GM12874 (cell line): ENCODE results near the gene APLP2.

Experiments used
- CTCF ChIP-seq: IDR thresholded peaks from 2 replicates; pipeline ENCODE4 v1.5.1; 2011; ENCODE audit warnings: low read depth, mild to moderate bottlenecking, control low read depth, low read length, moderate library complexity; ENCODE audit not compliant: insufficient read depth

APLP2 gene

GRCh38 chr11:130161441-130162145, 91.9 kb downstream of the APLP2 start:
- no peak for TF ChIP-seq CTCF

- no peak for TF ChIP-seq CTCF
These were observed 93.0 kb downstream of the APLP2 start for GRCh38 chr11:130162733-130163132.

GRCh38 chr11:130163346-130164220, 93.9 kb downstream of the APLP2 start:
- no peak for TF ChIP-seq CTCF

GRCh38 chr11:130164221-130164570, 94.5 kb downstream of the APLP2 start:
- no peak for TF ChIP-seq CTCF

GRCh38 chr11:130165601-130166456, 96.1 kb downstream of the APLP2 start:
- TF ChIP-seq CTCF, result no peak

- no peak for TF ChIP-seq CTCF
These were observed 96.7 kb downstream of the APLP2 start for GRCh38 chr11:130166457-130166784.

GRCh38 chr11:130167146-130167545, 97.5 kb downstream of the APLP2 start:
- TF ChIP-seq CTCF, result no peak
